ACC112 (cell line): ENCODE data around the gene PSKH1.

Experiments
- H2AFZ ChIP-seq: fragments of 200-600 bp; sonication (generic); one replicate; pipeline ENCODE4 v1.6.0; 2017; ENCODE audit warnings: antibody characterized with exemption, low read length; ENCODE audit not compliant: unreplicated experiment
- H3K27ac ChIP-seq: fragments of 200-600 bp; sonication (generic); 2 replicates; pipeline ENCODE4 v1.5.1; 2014; ENCODE audit warnings: low read depth, mild to moderate bottlenecking, antibody characterized with exemption, low read length, moderate library complexity
- H3K27me3 ChIP-seq: fragments of 200-600 bp; sonication (generic); 2 replicates; pipeline ENCODE4 v1.6.1; 2014; ENCODE audit warnings: mild to moderate bottlenecking, antibody characterized with exemption, low read length, moderate library complexity, mixed read lengths; ENCODE audit not compliant: insufficient read depth
- H3K36me3 ChIP-seq: fragments of 200-600 bp; sonication (generic); 2 replicates; pipeline ENCODE4 v1.6.1; 2016; ENCODE audit warnings: mild to moderate bottlenecking, antibody characterized with exemption, low read length, moderate library complexity, mixed read lengths; ENCODE audit not compliant: insufficient read depth
- H3K4me1 ChIP-seq: fragments of 200-600 bp; sonication (generic); one replicate; pipeline ENCODE4 v1.6.1; 2016; ENCODE audit warnings: low read length, mixed read lengths; ENCODE audit not compliant: insufficient read depth, unreplicated experiment, control insufficient read depth
- H3K4me3 ChIP-seq: fragments of 200-600 bp; sonication (generic); 2 replicates; pipeline ENCODE4 v1.5.1; 2014; ENCODE audit warnings: mild to moderate bottlenecking, low read depth, low read length
- H3K79me2 ChIP-seq: fragments of 200-600 bp; sonication (generic); one replicate; pipeline ENCODE4 v1.6.0; 2016; ENCODE audit warnings: low read length; ENCODE audit not compliant: control insufficient read depth, unreplicated experiment, insufficient read depth

PSKH1 gene

DNA sequence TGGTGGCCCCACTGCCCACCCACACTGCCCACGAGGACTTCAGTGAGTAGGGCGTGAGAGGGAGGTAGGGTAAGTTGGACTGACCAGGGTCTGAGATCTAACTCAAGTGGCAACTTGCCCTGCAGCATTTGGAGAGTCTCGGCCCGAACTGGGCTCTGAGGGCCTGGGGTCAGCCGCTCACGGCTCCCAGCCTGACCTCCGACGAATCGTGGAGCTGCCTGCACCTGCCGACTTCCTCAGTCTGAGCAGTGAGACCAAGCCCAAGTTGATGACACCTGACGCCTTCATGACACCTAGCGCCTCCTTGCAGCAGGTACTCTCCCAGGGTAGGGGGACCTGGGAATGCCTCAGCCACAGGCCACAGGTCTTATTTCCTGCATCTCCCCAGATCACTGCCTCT, 13.6 kb upstream of the PSKH1 start:
- Histone ChIP-seq H3K4me1 (peaks cover 3% of the 10 kb centered on the region), H3K4me3 (no peak overlapping the region), H2AFZ (no peak overlapping the region), H3K79me2 (peaks cover 23% of the 10 kb centered on the region), H3K27me3 (no peaks in the 10 kb centered on the region), H3K36me3 (peaks cover 9% of the 10 kb centered on the region; the same call in 1 of the 2 replicates), H3K27ac (no peak overlapping the region)

- Histone ChIP-seq H3K27ac (no peak overlapping the region), H2AFZ (no peak overlapping the region), H3K27me3 (no peaks in the 10 kb centered on the region), H3K4me1 (peaks cover 3% of the 10 kb centered on the region), H3K79me2 (peaks cover 18% of the 10 kb centered on the region), H3K4me3 (no peak overlapping the region), H3K36me3 (peaks cover 9% of the 10 kb centered on the region; the same call in 1 of the 2 replicates)
These were observed 13.1 kb upstream of the PSKH1 start for GRCh38 chr16:67879936-67880335.

DNA sequence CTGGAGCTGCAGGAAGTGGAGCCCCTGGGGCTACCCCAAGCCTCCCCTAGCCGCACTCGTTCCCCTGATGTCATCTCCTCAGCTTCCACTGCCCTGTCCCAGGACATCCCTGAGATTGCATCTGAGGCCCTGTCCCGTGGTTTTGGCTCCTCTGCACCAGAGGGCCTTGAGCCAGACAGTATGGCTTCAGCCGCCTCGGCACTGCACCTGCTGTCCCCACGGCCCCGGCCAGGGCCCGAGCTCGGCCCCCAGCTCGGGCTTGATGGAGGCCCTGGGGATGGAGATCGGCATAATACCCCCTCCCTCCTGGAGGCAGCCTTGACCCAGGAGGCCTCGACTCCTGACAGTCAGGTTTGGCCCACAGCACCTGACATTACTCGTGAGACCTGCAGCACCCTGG, 12.5 kb upstream of the PSKH1 start:
- Histone ChIP-seq H3K27ac (no peak overlapping the region), H3K36me3 (peaks cover 9% of the 10 kb centered on the region; the same call in 1 of the 2 replicates), H3K4me1 (peaks cover 3% of the 10 kb centered on the region), H3K27me3 (no peaks in the 10 kb centered on the region), H3K4me3 (no peak overlapping the region), H3K79me2 (peaks cover 12% of the 10 kb centered on the region), H2AFZ (no peak overlapping the region)

DNA sequence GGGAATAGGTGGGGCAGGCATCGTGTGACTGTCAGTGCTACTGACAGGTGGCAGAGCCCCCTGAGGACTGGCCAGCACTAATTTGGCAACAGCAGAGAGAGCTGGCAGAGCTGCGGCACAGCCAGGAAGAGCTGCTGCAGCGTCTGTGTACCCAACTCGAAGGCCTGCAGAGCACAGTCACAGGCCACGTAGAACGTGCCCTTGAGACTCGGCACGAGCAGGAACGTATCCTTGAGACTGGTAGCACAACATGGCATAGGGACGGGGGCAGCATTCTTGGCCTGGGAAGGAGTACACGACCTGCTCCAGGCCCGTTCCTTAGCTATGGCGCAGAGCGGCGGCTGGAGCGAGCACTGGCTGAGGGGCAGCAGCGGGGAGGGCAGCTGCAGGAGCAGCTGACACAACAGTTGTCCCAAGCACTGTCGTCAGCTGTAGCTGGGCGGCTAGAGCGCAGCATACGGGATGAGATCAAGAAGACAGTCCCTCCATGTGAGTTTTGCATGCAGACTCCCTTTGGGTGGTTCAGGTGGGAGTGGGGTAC, 11.4 kb upstream of the PSKH1 start:
- Histone ChIP-seq H3K4me3 (no peak overlapping the region), H3K36me3 (peaks cover 9% of the 10 kb centered on the region; the same call in 1 of the 2 replicates), H3K4me1 (peaks cover 3% of the 10 kb centered on the region), H3K27me3 (no peaks in the 10 kb centered on the region), H3K79me2 (peaks cover 1% of the 10 kb centered on the region), H3K27ac (no peak overlapping the region), H2AFZ (no peak overlapping the region)

GRCh38 chr16:67882374-67883145, 10.5 kb upstream of the PSKH1 start:
- Histone ChIP-seq H3K36me3 (peaks cover 9% of the 10 kb centered on the region; the same call in 1 of the 2 replicates), H2AFZ (no peak overlapping the region), H3K27ac (no peak overlapping the region)

GRCh38 chr16:67883146-67883871, 9.7 kb upstream of the PSKH1 start:
- Histone ChIP-seq H3K79me2 (no peaks in the 10 kb centered on the region), H3K36me3 (peaks cover 9% of the 10 kb centered on the region; the same call in 1 of the 2 replicates), H3K27me3 (no peaks in the 10 kb centered on the region), H3K4me3 (no peak overlapping the region), H3K27ac (no peak overlapping the region), H2AFZ (no peak overlapping the region), H3K4me1 (peaks cover 3% of the 10 kb centered on the region)

More at GRCh38 chr16:67882374-67883145, 10.5 kb upstream of the PSKH1 start:
- no peak overlapping the region for H3K4me3 ChIP-seq
- H3K4me1 ChIP-seq, result peaks cover 3% of the 10 kb centered on the region
- no peaks in the 10 kb centered on the region for H3K79me2 ChIP-seq
- no peaks in the 10 kb centered on the region for H3K27me3 ChIP-seq

DNA sequence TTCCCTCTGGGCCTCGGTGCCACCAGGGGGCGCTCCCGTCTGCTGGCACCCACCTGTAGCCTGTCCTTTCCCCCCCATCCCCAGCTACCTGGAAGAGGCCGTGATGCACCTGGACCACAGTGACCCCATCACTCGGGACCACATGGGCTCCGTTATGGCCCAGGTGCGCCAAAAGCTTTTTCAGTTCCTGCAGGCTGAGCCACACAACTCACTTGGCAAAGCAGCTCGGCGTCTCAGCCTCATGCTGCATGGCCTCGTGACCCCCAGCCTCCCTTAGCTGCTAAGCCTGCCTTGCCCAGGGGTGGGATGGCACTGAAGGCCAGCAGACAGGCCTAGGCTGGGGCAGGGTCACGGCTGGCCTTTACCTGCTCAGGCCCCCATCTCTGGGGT, 9.2 kb upstream of the PSKH1 start:
- Histone ChIP-seq H3K36me3 (peaks cover 9% of the 10 kb centered on the region; the same call in 1 of the 2 replicates), H3K79me2 (no peaks in the 10 kb centered on the region), H2AFZ (no peak overlapping the region), H3K4me3 (no peak overlapping the region), H3K27ac (no peak overlapping the region), H3K27me3 (no peaks in the 10 kb centered on the region), H3K4me1 (peaks cover 3% of the 10 kb centered on the region)

DNA sequence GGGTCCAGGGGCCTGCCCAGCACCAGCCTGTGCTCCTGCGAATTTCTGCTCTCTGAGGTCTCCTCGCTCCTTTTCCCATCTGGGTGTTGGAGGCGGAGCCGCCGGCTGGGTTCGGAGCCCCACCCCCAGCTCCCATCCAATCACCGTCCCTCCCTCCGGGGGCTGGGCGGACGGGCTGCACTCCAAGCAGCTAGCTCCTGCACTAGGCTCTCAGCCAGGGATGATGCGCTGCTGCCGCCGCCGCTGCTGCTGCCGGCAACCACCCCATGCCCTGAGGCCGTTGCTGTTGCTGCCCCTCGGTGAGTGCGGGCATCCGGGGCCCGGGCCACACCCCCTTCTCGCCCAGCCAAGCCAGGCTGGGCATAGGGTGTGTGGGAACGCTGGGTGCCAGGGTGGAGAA, 8.4 kb upstream of the PSKH1 start, which contains the start of gene NRN1L:
Gene NRN1L (plus strand): TSS at position 202 of the 400 bp plus-strand sequence. CDS start 19 bp downstream, at position 221.
- H3K27me3 ChIP-seq, result no peaks in the 10 kb centered on the region
- H3K36me3 ChIP-seq, result peaks cover 8% of the 10 kb centered on the region; the same call in 1 of the 2 replicates
- no peak within 1 kb of the TSS for H3K4me3 ChIP-seq
- no peak within 1 kb of the TSS for H3K27ac ChIP-seq
- H3K79me2 ChIP-seq, result no peaks in the 10 kb centered on the region
- no peak within 1 kb of the TSS for H2AFZ ChIP-seq
- H3K4me1 ChIP-seq, result peaks cover 3% of the 10 kb centered on the region

DNA sequence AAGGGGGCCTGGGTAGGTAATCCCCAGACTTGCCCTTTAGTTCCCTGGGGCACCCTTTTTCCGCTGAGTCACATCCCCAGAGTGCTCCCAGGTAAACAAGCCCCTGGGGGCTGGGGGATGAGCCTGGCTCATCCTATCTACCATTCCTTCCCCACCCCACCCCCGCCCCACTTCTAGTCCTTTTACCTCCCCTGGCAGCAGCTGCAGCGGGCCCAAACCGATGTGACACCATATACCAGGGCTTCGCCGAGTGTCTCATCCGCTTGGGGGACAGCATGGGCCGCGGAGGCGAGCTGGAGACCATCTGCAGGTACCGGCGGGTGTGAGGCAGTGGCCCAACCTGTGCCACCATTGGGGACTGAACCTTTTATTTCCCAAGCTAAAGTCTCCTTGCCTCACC, 7.5 kb upstream of the PSKH1 start:
- H3K36me3 ChIP-seq, result 0 out of 2 replicates have a peak, but pooled peaks cover 4% of the 10 kb centered on the region
- H3K79me2 ChIP-seq, result no peaks in the 10 kb centered on the region
- H3K4me3 ChIP-seq, result no peak overlapping the region
- H3K4me1 ChIP-seq, result peaks cover 3% of the 10 kb centered on the region
- no peak overlapping the region for H2AFZ ChIP-seq
- H3K27ac ChIP-seq, result no peak overlapping the region
- no peaks in the 10 kb centered on the region for H3K27me3 ChIP-seq

DNA sequence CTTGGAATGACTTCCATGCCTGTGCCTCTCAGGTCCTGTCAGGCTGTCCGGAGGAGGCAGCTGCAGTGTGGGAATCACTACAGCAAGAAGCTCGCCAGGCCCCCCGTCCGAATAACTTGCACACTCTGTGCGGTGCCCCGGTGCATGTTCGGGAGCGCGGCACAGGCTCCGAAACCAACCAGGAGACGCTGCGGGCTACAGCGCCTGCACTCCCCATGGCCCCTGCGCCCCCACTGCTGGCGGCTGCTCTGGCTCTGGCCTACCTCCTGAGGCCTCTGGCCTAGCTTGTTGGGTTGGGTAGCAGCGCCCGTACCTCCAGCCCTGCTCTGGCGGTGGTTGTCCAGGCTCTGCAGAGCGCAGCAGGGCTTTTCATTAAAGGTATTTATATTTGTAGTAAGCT, 7.1 kb upstream of the PSKH1 start:
- Histone ChIP-seq H3K27ac (no peak overlapping the region), H3K36me3 (no peaks in the 10 kb centered on the region), H3K4me1 (peaks cover 3% of the 10 kb centered on the region), H2AFZ (no peak overlapping the region), H3K79me2 (no peaks in the 10 kb centered on the region), H3K4me3 (no peak overlapping the region), H3K27me3 (no peaks in the 10 kb centered on the region)
